ENCODE results near the gene NOS1AP. TPM values are rescaled to one million over a fixed set of nuclear protein-coding genes. Genes with fewer than 3 reads are reported as not detected.

NOS1AP gene
- total RNA-seq, 2 experiments from 2014 or later = 0.18 TPM

Small RNA genes within 50 kb of the gene (microRNA-seq; reads per million reads assigned to microRNA genes)
- gene MIR4654 (ENCODE audit: borderline microRNAs expressed, borderline replicate concordance) = not detected
- gene MIR556 (ENCODE audit: borderline microRNAs expressed, borderline replicate concordance) = not detected

Other genes with a start within 250 kb of the NOS1AP start
- not detected for gene OLFML2B, start 45.8 kb upstream of the NOS1AP start, total RNA-seq

All from activated CD8-positive, alpha-beta T cell treated with anti-CD3 and anti-CD28 coated beads for 36 hours (primary cell).